Stimulated activated naive CD4-positive, alpha-beta T cell treated with Interleukin-2 at 50 U/mL for 16 hours (primary cell): Measurements from ENCODE around the gene MAP3K9.

Experiments used
- DNase-seq: peaks from one replicate; lab custom pipeline; 2025; lab: John Stamatoyannopoulos, UW

Gene MAP3K9

DNA sequence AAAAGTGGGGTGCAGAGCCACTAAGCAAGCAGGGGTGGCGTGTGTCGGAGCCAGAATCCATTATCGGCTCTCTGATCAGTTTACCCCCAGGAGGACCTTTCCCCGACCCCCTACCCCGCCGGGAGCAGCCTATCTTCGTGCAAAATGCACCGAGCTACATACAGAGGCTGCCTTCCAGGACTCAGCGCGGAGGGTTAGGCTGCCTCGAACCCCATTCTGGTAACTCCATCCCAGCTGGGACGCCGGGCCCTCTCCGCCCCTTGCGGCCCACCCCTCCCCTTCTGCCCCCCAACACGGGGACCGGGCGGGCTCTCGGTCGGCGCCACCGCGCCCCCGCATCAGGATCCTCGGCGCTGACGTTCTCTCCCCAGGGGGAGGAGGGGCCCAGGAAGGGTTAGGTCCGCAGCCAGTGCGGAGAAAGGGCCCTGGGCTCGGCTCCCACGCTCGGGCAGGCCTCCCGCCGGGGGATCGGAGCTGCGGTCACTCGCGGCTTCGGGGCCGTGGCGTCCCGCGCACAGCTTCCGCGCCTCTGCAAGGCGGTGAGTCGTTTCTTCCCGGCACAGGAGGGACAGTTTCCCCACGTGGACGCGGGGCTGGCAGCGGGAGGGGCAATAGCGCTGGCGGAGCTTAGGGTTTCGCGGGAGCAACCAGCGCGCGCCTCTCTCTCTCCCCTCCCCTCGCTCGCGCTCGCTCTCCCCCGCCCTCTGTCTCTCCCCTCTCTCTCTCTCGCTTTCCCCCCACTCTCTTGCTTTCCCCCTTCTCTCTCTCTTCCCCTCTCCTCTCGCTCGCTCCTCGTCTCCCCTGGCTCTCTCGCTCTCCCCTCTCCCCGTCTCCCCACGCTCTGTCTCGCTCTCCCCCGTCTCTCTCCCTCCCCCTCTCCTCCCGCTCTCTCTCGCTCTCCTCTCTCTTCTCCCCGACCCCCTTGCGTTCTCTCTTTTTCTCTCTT, 12.5 kb upstream of the MAP3K9 start:
- DNase-seq, result peak; percentile 61

DNA sequence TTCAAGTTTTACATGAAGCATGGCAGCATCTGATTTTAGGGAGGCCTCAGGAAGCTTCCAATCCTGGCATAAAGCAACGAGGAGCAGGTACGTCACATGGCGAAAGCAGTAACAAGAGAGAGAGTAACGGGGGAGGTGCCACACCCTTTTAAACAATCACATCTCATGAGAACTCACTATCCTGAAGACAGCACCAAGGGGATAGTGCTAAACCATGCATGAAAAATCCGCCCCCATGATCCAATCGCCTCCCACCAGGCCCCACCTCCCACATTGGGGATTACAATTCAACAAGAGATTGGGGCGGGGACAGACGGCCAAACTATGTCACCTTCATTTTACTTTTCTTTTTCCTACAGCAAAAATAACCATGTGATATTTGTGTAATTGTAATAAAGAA, 7.2 kb upstream of the MAP3K9 start:
- no peak for DNase-seq

DNA sequence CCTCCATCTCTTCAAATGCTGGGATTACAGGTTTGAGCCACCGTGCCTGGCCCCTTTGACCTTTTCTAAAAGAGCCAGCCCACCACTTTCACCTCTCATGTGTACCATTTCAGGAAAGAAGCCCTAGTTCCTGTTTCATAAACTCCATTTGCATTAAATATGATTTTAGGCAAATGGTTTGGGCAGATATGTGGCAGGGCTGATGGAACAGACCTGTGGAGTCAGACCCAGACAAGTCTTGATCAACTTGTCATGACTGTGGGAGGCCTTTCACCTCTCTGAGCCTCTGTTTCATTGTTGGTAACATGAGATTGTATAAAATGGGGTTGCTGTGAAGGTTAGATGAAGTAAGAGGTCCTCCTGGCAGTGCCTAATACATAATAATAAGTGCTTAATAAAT, 5.2 kb upstream of the MAP3K9 start:
- DNase-seq, result no peak

DNA sequence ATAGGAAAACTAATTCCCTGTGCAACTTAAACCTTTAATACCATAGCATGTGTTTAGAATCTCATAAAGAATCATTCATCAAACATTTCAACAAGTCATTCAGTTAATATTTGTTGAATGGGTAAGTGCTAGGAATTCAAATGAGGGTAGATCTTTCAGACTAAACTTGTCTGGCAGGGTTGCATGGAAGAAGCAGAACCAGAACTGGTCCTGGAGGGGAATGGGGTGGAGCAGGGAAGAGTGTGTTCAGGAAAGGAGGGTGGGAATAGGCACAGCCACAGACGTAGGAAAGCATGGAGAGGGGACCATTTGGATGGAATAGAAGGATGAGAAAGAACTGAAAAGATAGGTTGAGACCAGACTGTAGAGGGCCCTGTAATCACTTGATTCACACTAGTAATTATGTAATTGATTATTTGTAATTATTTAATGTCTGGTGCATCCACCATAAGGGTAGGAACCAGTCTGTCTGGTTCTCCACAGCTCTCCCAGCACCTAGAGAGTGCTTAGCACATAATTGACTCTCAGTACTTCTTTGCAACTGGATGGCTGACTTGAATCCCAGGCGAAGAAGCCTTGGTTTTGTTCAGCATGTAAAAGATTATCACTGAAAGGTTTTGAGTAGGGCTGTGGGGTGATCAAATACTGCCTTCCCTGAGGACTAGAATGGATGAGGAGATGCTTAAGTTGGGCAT, 3.0 kb upstream of the MAP3K9 start:
- no peak for DNase-seq

- DNase-seq, result no peak
Measured at GRCh38 chr14:70811578-70811977, 2.3 kb upstream of the MAP3K9 start.

- no peak for DNase-seq
Measured at GRCh38 chr14:70811050-70811449, 1.7 kb upstream of the MAP3K9 start.

- DNase-seq, result no peak
Measured at GRCh38 chr14:70810621-70811020, 1.3 kb upstream of the MAP3K9 start.

GRCh38 chr14:70808416-70809224, 693 bp downstream of the MAP3K9 start:
- DNase-seq, result peak; percentile 51

DNA sequence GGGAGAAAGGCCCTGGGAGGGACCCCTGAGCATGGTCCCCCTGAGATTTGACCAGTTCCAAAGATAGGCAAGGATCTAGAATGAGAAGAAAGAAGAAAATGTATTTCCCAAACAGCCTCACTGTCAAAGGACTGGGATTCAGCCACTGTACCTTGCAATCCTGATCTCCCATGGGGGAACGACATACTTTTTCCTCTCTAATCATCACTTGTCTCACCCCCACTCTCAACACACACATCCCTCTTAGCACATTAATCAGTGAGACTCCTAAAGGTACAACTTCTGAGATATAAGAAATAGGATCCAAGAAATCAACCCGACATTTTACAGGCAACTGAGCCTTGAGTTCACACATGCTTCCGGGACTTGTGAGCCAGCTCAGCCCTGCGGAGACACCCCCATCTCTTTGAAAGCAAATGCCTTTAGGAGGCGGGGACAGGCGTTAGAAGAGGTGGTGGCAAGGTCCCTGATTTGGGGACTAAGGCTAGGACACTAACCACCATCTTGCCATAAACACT, 1.4 kb downstream of the MAP3K9 start:
- DNase-seq, result peak; percentile 49

DNA sequence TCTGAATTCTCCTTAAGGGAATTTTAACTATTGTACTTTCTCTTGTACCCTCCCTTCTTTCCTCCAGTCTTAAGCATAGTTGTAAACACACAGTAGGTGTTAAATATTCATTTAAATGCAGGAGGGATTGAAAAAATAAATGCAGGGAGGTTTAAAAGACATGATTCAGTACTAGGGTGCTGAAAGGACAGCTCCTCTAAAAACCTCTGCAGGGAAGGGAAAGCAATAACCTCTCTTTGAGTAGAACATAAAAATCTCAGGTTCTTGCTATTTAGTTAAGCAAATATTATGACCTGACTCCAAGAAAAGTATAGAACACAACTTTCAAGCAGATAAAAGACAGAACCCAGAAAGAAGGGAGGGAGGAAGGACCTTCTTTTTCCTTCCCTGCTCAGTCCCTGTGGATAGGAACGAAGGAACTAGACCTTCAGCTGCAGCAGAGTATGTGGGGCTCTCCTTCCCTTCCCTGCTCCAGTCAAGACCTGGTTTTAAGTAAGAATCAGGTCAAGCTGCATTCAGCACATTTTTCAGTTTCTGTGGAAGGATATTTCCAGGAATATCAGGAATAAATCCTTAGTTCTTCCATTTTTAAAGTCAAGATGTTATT, 4.7 kb downstream of the MAP3K9 start:
- DNase-seq, result no peak

DNA sequence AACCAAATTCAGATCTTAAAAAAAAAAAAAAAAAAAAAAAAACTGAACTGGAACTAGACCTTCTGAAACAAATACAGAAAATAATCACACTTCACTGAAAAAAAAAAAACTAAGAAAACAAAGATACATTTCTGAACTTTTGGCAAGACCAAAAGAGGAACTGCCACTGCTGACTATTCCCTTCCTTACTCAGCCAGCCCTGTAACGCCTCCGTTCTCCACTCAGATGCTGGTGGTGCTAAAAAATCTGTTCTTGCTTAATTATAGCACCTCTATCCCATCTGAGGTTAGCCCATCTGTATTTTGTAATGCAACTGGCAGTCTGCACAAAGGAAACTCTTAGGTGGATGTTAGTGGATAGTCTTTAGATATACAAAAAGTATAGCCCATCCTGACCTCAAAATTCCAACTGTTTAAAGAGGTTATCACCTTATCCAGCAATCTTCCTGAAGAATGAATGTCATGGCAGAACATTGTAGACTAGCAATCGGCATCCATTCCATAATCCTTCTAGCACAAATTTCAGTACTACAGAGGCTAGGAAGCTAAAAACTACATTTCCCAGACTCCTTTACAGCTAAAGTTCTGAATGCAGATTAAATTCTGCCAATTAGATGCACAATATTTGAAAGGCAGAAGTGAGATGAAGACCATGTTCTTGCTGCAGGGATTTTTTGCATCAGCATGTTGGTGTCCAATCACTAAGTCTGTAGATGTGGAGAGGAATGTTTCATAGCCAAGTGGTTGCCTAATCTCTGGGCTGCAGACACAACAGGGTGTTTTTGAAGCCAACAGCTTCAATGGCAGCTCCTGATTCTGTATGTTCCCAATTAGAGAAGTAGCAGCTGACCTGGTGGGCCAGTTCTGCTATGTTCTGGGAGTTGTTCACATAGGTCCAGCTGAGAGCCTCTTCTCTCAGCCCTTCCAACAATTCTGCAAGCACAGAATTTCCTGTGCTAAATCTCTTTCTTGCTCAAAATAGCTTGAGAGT, 5.7 kb downstream of the MAP3K9 start:
- no peak for DNase-seq

GRCh38 chr14:70802379-70802778, 6.9 kb downstream of the MAP3K9 start:
- DNase-seq, result no peak

DNA sequence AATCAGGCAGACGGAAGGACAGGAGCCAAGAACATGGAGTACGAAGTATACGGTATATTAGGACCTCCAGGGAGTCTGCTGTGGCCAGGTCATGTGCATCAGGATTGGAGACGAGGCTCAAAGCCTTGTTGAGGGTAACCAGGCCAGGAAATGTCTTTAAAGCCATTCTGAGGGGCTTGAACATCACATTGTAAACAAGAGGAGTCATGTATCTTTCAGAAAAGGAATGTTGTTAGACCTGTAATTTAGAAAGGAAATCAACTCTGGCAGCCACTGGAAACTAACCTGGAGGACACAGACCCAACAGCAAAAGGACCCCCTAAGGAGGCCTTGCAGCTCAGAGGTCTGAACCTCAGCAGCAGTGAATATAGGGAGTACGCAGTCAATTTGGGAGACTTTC, 7.5 kb downstream of the MAP3K9 start:
- no peak for DNase-seq

DNA sequence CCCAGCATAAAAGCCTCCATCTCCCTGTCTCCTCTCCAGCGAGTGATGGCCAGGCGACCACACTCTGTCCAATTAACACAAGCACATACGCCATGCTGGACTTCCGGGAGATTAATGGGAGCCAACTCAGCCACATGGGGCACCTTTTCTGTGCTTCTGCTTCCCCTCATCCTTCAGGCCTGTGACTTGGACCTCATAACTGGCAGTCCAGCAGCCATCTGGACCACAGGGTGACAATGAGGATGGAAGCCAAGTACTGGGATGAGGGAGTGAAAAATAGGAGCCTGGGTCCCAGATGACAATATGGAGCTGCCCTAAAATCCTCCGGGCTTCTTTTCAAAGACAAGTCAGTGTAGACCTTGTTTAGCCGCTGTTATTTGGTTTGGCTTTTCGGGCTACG, 12.8 kb downstream of the MAP3K9 start:
- DNase-seq, result no peak

- no peak for DNase-seq
Measured at GRCh38 chr14:70794294-70794693, 15.0 kb downstream of the MAP3K9 start.

GRCh38 chr14:70793637-70794036, 15.7 kb downstream of the MAP3K9 start:
- DNase-seq, result no peak

DNA sequence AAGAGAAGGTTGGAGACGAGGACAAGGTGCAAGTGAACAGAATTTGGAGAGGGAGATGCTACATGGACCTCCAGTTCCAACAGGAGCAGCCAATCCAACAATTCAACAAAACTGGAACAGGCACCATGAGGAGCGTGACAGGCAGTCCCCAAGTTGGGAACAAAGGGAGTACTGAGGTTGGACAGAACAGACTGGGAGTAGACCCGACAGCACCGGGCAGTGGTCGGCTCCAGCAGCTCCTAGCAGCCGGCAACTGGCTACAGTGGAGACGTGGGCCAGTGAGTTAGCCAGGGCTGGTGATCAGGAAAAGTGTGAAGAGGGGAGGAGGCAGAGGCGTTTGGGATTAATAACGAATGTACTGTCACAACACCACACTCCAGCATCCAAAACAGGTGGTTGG, 16.4 kb downstream of the MAP3K9 start:
- no peak for DNase-seq

- no peak for DNase-seq
Measured at GRCh38 chr14:70791971-70792370, 17.3 kb downstream of the MAP3K9 start.

DNA sequence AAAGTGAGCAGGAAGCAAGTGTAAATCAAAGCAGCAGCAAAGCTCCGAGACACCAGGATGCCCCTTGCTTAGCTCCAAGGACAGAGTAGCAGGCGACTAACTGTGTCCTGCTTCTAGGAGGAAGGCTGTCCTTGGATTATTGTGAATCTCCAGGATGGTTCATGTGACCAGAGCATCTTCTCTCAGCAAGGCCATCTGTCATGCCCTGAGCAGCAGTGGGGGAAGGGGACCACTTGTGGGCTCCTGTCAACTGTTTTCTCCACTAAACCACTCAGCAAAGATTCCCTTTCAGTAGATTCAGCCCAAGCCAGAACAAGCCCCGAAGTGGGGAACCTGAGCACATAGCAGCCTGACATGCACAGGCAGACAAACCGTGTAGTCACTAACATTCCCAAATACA, 19.4 kb downstream of the MAP3K9 start:
- DNase-seq, result no peak

GRCh38 chr14:70789361-70789760, 20.0 kb downstream of the MAP3K9 start:
- DNase-seq, result no peak

GRCh38 chr14:70788898-70789297, 20.4 kb downstream of the MAP3K9 start:
- no peak for DNase-seq
